Fibroblast of skin of scalp (primary cell): Measurements from ENCODE around the gene RNF167.

Experiments used
- DNase-seq: peaks from one replicate; pipeline ENCODE4 v3.0.0-alpha.2; 2013

The RNF167 gene

GRCh38 chr17:4958102-4958501, 18.0 kb downstream of the RNF167 start:
- DNase-seq = no peak

- DNase-seq = no peak
Measured at GRCh38 chr17:4959261-4959965, 19.3 kb downstream of the RNF167 start.

- DNase-seq = no peak
Measured at GRCh38 chr17:4960279-4960922, 20.3 kb downstream of the RNF167 start.

- DNase-seq = no peak
Measured at GRCh38 chr17:4965311-4965986, 25.4 kb downstream of the RNF167 start.

- DNase-seq = peak; percentile 100
Measured at GRCh38 chr17:4966844-4967538, 26.9 kb downstream of the RNF167 start.

- peak; percentile 98 for DNase-seq
Measured at GRCh38 chr17:4967539-4968485, 27.7 kb downstream of the RNF167 start, which contains the start of gene SPAG7. Gene SPAG7, minus strand, starts transcription at chr17:4967817. Its CDS starts 13 bp downstream, at chr17:4967804.

GRCh38 chr17:4968486-4969046, 28.5 kb downstream of the RNF167 start:
- DNase-seq = peak; percentile 34

- peak; percentile 96 for DNase-seq
Measured at GRCh38 chr17:4969047-4969550, 29.0 kb downstream of the RNF167 start.

GRCh38 chr17:4969551-4970173, 29.6 kb downstream of the RNF167 start:
- peak; percentile 27 for DNase-seq

GRCh38 chr17:4970273-4970672, 30.2 kb downstream of the RNF167 start:
- no peak for DNase-seq

GRCh38 chr17:4971826-4972225, 31.8 kb downstream of the RNF167 start:
- DNase-seq = no peak

- no peak for DNase-seq
Measured at GRCh38 chr17:4972322-4972721, 32.3 kb downstream of the RNF167 start.

GRCh38 chr17:4972752-4973151, 32.7 kb downstream of the RNF167 start:
- DNase-seq = no peak

- no peak for DNase-seq
Measured at GRCh38 chr17:4973256-4974114, 33.4 kb downstream of the RNF167 start.

GRCh38 chr17:4974115-4974670, 34.1 kb downstream of the RNF167 start:
- no peak for DNase-seq

- no peak for DNase-seq
Measured at GRCh38 chr17:4978726-4979125, 38.7 kb downstream of the RNF167 start.

- peak; percentile 64 for DNase-seq
Measured at GRCh38 chr17:4980644-4981216, 40.7 kb downstream of the RNF167 start.

GRCh38 chr17:4982305-4982704, 42.2 kb downstream of the RNF167 start:
- DNase-seq = no peak

- no peak for DNase-seq
Measured at GRCh38 chr17:4986403-4986802, 46.3 kb downstream of the RNF167 start.
